ENCODE data around the gene ZNF48. TPM values are rescaled to one million over a fixed set of nuclear protein-coding genes. Genes with fewer than 3 reads are reported as not detected.

Gene ZNF48
- total and polyA plus RNA-seq, 10 donors: 2.7 to 10.4 (median 8.4) TPM

GRCh38 chr16:30366511-30366910 lies 28.7 kb upstream of the ZNF48 start:
- DNase-seq: no peak
- no peaks in the 10 kb centered on the region for H3K27me3 ChIP-seq (replicated peaks in 1 of 7)
- H3K36me3 ChIP-seq: peaks cover 0 to 60% (median 31%) of the 10 kb centered on the region in 6 donors
- H3K4me1 ChIP-seq: peaks cover 20 to 57% (median 40%) of the 10 kb centered on the region in 6 donors
- TF ChIP-seq POLR2A (IDR thresholded peaks at IDR 0.05) (no peak), POLR2AphosphoS5 (IDR thresholded peaks at IDR 0.05) (no peak), CTCF (IDR thresholded peaks at IDR 0.05 in 8 of 11, conservative IDR thresholded peaks at IDR 0.05 in 3 of 11) (no peak)
- no peak overlapping the region for H3K27ac ChIP-seq
- 80 to 92% (median 85%) methylated on average over 4 of the region's 4 CpGs for WGBS, 5 donors
- intact Hi-C loops (cut with DNase I; ENCODE audit: low total_unique reads): no loop called here
- no peak overlapping the region for H3K4me3 ChIP-seq
- no peaks in the 10 kb centered on the region for H3K9me3 ChIP-seq

GRCh38 chr16:30367349-30368009 lies 27.7 kb upstream of the ZNF48 start:
- peaks cover 20 to 63% (median 44%) of the 10 kb centered on the region in 6 donors for H3K4me1 ChIP-seq
- H3K27ac ChIP-seq: peak overlapping the region in 6 of 8 donors; percentile 28 to 96 (median 90)
- DNase-seq: no peak
- no peaks in the 10 kb centered on the region for H3K27me3 ChIP-seq (replicated peaks in 1 of 7)
- WGBS, 5 donors: 70 to 87% (median 78%) methylated on average over 10 of the region's 10 CpGs
- no peak for TF ChIP-seq POLR2A (IDR thresholded peaks at IDR 0.05)
- TF ChIP-seq POLR2AphosphoS5 (IDR thresholded peaks at IDR 0.05): no peak
- TF ChIP-seq CTCF (IDR thresholded peaks at IDR 0.05 in 8 of 11, conservative IDR thresholded peaks at IDR 0.05 in 3 of 11): no peak
- H3K4me3 ChIP-seq: peak overlapping the region in 7 of 8 donors; percentile 64 to 97 (median 83)
- H3K36me3 ChIP-seq: peaks cover 0 to 50% (median 27%) of the 10 kb centered on the region in 6 donors
- intact Hi-C loops (cut with DNase I; ENCODE audit: low total_unique reads): no loop called here
- H3K9me3 ChIP-seq: no peaks in the 10 kb centered on the region

- H3K27ac ChIP-seq: peak overlapping the region in 7 of 8 donors; percentile 63 to 96 (median 87)
- H3K4me3 ChIP-seq: peak overlapping the region; percentile 63 to 97 (median 80)
- peaks cover 20 to 63% (median 44%) of the 10 kb centered on the region in 6 donors for H3K4me1 ChIP-seq
- H3K36me3 ChIP-seq: peaks cover 0 to 42% (median 21%) of the 10 kb centered on the region in 6 donors
- no peaks in the 10 kb centered on the region for H3K9me3 ChIP-seq
- TF ChIP-seq POLR2A (IDR thresholded peaks at IDR 0.05) (no peak), POLR2AphosphoS5 (IDR thresholded peaks at IDR 0.05) (peak in 1 of 3 donors; percentile 7), CTCF (IDR thresholded peaks at IDR 0.05 in 8 of 11, conservative IDR thresholded peaks at IDR 0.05 in 3 of 11) (no peak)
- 7 to 12% (median 10%) methylated on average over 8 of the region's 8 CpGs for WGBS, 5 donors
- H3K27me3 ChIP-seq (replicated peaks in 1 of 7): no peaks in the 10 kb centered on the region
- DNase-seq: no peak
- intact Hi-C loops (cut with DNase I; ENCODE audit: low total_unique reads): no loop called here
Measured at GRCh38 chr16:30368122-30368791, 27.0 kb upstream of the ZNF48 start.

GRCh38 chr16:30368792-30369090 lies 26.5 kb upstream of the ZNF48 start:
- Histone ChIP-seq H3K4me1 (peaks cover 20 to 63% (median 44%) of the 10 kb centered on the region in 6 donors), H3K9me3 (no peaks in the 10 kb centered on the region), H3K36me3 (peaks cover 0 to 37% (median 18%) of the 10 kb centered on the region in 6 donors), H3K27ac (peak overlapping the region in 7 of 8 donors; percentile 63 to 96 (median 87)), H3K4me3 (peak overlapping the region; percentile 63 to 97 (median 80)), H3K27me3 (replicated peaks in 1 of 7) (no peaks in the 10 kb centered on the region)
- intact Hi-C loops (cut with DNase I; ENCODE audit: low total_unique reads): no loop called here
- WGBS, 5 donors: 1 to 8% (median 5%) methylated on average over 4 of the region's 4 CpGs
- DNase-seq: no peak
- TF ChIP-seq POLR2A (IDR thresholded peaks at IDR 0.05) (no peak), POLR2AphosphoS5 (IDR thresholded peaks at IDR 0.05) (no peak), CTCF (IDR thresholded peaks at IDR 0.05 in 8 of 11, conservative IDR thresholded peaks at IDR 0.05 in 3 of 11) (no peak)

Data from spleen (tissue), 11 donors.